ENCODE data around the gene SPATA12. TPM values are rescaled to one million over a fixed set of nuclear protein-coding genes. Genes with fewer than 3 reads are reported as not detected.

Gene SPATA12
- total RNA-seq, 1 donor from 2014 or later = not detected

- Histone ChIP-seq H4K20me1 (ENCODE audit: insufficient read depth, low read length) (no peaks in the 10 kb centered on the region), H2AFZ (ENCODE audit: low read depth, low read length) (no peak overlapping the region), H3K4me2 (ENCODE audit: low read length) (no peak overlapping the region), H3K4me1 (ENCODE audit: insufficient read depth, low read length) (peaks cover 24% of the 10 kb centered on the region), H3K36me3 (ENCODE audit: insufficient read depth, low read length) (no peaks in the 10 kb centered on the region), H3K27ac (ENCODE audit: low read depth, low read length) (no peak overlapping the region), H3K4me3 (ENCODE audit: insufficient read depth, low read depth, low read length) (no peak overlapping the region), H3K9ac (ENCODE audit: low read length) (no peak overlapping the region), H3K79me2 (ENCODE audit: insufficient read depth, low read length) (no peaks in the 10 kb centered on the region), H3K9me3 (ENCODE audit: insufficient read depth, low read depth, low read length) (no peaks in the 10 kb centered on the region), H3K27me3 (ENCODE audit: insufficient read depth, low read length) (no peaks in the 10 kb centered on the region)
- TF ChIP-seq EZH2 (IDR thresholded peaks at IDR 0.05; ENCODE audit: insufficient read depth, low read length) (no peak), CTCF (IDR thresholded peaks at IDR 0.05; ENCODE audit: insufficient read depth, low read depth, low read length) (no peak)
- peaks cover 3% of the 10 kb centered on the region for H3K36me3 Mint-ChIP-seq (ENCODE audit: low read depth, unreplicated experiment)
- peaks cover 5% of the 10 kb centered on the region for H3K9me3 Mint-ChIP-seq (ENCODE audit: unreplicated experiment)
- DNase-seq (ENCODE audit: low read depth) = no peak
- H3K27me3 Mint-ChIP-seq (ENCODE audit: low read depth, unreplicated experiment) = no peaks in the 10 kb centered on the region
- FAIRE-seq = no peak
- peaks cover 31% of the 10 kb centered on the region for H3K4me1 Mint-ChIP-seq (ENCODE audit: low read depth, unreplicated experiment)
- H3K4me3 Mint-ChIP-seq (ENCODE audit: unreplicated experiment) = no peak overlapping the region
- no peak overlapping the region for H3K27ac Mint-ChIP-seq (ENCODE audit: unreplicated experiment)
Observed at GRCh38 chr3:57018246-57018645, 42.2 kb upstream of the SPATA12 start.

GRCh38 chr3:57019057-57019456 is 41.4 kb upstream of the SPATA12 start:
- peaks cover 28% of the 10 kb centered on the region for H3K4me1 Mint-ChIP-seq (ENCODE audit: low read depth, unreplicated experiment)
- no peaks in the 10 kb centered on the region for H3K9me3 ChIP-seq (ENCODE audit: insufficient read depth, low read depth, low read length)
- no peaks in the 10 kb centered on the region for H4K20me1 ChIP-seq (ENCODE audit: insufficient read depth, low read length)
- H3K27ac Mint-ChIP-seq (ENCODE audit: unreplicated experiment) = no peak overlapping the region
- H3K9ac ChIP-seq (ENCODE audit: low read length) = no peak overlapping the region
- no peak overlapping the region for H3K4me3 ChIP-seq (ENCODE audit: insufficient read depth, low read depth, low read length)
- no peaks in the 10 kb centered on the region for H3K27me3 ChIP-seq (ENCODE audit: insufficient read depth, low read length)
- H2AFZ ChIP-seq (ENCODE audit: low read depth, low read length) = no peak overlapping the region
- no peak overlapping the region for H3K4me2 ChIP-seq (ENCODE audit: low read length)
- TF ChIP-seq EZH2 (IDR thresholded peaks at IDR 0.05; ENCODE audit: insufficient read depth, low read length) = no peak
- no peak for TF ChIP-seq CTCF (IDR thresholded peaks at IDR 0.05; ENCODE audit: insufficient read depth, low read depth, low read length)
- H3K27ac ChIP-seq (ENCODE audit: low read depth, low read length) = no peak overlapping the region
- H3K36me3 ChIP-seq (ENCODE audit: insufficient read depth, low read length) = no peaks in the 10 kb centered on the region
- H3K9me3 Mint-ChIP-seq (ENCODE audit: unreplicated experiment) = no peaks in the 10 kb centered on the region
- no peaks in the 10 kb centered on the region for H3K79me2 ChIP-seq (ENCODE audit: insufficient read depth, low read length)
- H3K27me3 Mint-ChIP-seq (ENCODE audit: low read depth, unreplicated experiment) = no peaks in the 10 kb centered on the region
- peaks cover 22% of the 10 kb centered on the region for H3K4me1 ChIP-seq (ENCODE audit: insufficient read depth, low read length)
- no peak overlapping the region for H3K4me3 Mint-ChIP-seq (ENCODE audit: unreplicated experiment)
- DNase-seq (ENCODE audit: low read depth) (no peak), FAIRE-seq (no peak)
- no peaks in the 10 kb centered on the region for H3K36me3 Mint-ChIP-seq (ENCODE audit: low read depth, unreplicated experiment)

GRCh38 chr3:57025237-57025636 is 35.2 kb upstream of the SPATA12 start:
- H3K9me3 ChIP-seq (ENCODE audit: insufficient read depth, low read depth, low read length) = no peaks in the 10 kb centered on the region
- H3K36me3 ChIP-seq (ENCODE audit: insufficient read depth, low read length) = no peaks in the 10 kb centered on the region
- no peak overlapping the region for H3K4me3 Mint-ChIP-seq (ENCODE audit: unreplicated experiment)
- no peaks in the 10 kb centered on the region for H3K79me2 ChIP-seq (ENCODE audit: insufficient read depth, low read length)
- H3K27me3 Mint-ChIP-seq (ENCODE audit: low read depth, unreplicated experiment) = no peaks in the 10 kb centered on the region
- peaks cover 4% of the 10 kb centered on the region for H3K36me3 Mint-ChIP-seq (ENCODE audit: low read depth, unreplicated experiment)
- H3K4me2 ChIP-seq (ENCODE audit: low read length) = no peak overlapping the region
- H3K4me3 ChIP-seq (ENCODE audit: insufficient read depth, low read depth, low read length) = no peak overlapping the region
- H3K4me1 ChIP-seq (ENCODE audit: insufficient read depth, low read length) = no peaks in the 10 kb centered on the region
- H3K9me3 Mint-ChIP-seq (ENCODE audit: unreplicated experiment) = no peaks in the 10 kb centered on the region
- no peak overlapping the region for H3K27ac ChIP-seq (ENCODE audit: low read depth, low read length)
- no peak overlapping the region for H2AFZ ChIP-seq (ENCODE audit: low read depth, low read length)
- TF ChIP-seq CTCF (IDR thresholded peaks at IDR 0.05; ENCODE audit: insufficient read depth, low read depth, low read length) = no peak
- TF ChIP-seq EZH2 (IDR thresholded peaks at IDR 0.05; ENCODE audit: insufficient read depth, low read length) = no peak
- H3K27ac Mint-ChIP-seq (ENCODE audit: unreplicated experiment) = no peak overlapping the region
- no peaks in the 10 kb centered on the region for H3K27me3 ChIP-seq (ENCODE audit: insufficient read depth, low read length)
- peak; percentile 23 for FAIRE-seq
- no peaks in the 10 kb centered on the region for H3K4me1 Mint-ChIP-seq (ENCODE audit: low read depth, unreplicated experiment)
- no peak overlapping the region for H3K9ac ChIP-seq (ENCODE audit: low read length)
- H4K20me1 ChIP-seq (ENCODE audit: insufficient read depth, low read length) = no peaks in the 10 kb centered on the region
- DNase-seq (ENCODE audit: low read depth) = no peak

Data from astrocyte (in vitro differentiated cells and primary cell).